ENCODE results near the gene AHNAK. TPM values are rescaled to one million over a fixed set of nuclear protein-coding genes. Genes with fewer than 3 reads are reported as not detected.

Gene AHNAK
- total RNA-seq, 2 experiments from 2014 or later, result 180 to 390 TPM

DNA sequence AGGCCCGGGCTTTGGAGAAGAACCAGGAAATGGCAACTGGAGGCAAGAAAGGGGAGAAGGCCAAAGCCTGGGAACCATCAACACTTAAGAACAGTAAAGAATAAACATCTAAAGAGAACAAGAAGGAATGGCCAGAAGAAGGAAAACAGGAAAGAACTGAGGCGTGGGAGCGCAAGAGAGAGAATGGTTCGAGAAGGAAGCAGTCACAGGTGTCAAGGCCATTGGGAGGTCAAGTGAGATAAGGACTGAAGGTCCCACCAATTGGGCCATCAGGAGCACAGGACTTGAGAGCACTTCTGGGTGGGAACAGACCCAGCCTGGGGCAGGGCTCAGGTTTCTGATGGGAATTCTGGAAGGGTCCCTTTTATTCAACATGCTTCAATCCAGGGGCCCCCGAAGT is 128.5 kb downstream of the AHNAK start:
- DNase-seq, result no peak
- Mint-ChIP-seq H3K9me3 (ENCODE audit: low read depth) (no peaks in the 10 kb centered on the region), H3K4me3 (no peak overlapping the region), H3K36me3 (no peaks in the 10 kb centered on the region), H3K27me3 (no peaks in the 10 kb centered on the region), H3K27ac (no peak overlapping the region), H3K4me1 (no peaks in the 10 kb centered on the region)
- no peak for ATAC-seq
- CTCF ChIA-PET, result interaction anchor here (0.9 to 4.2 kb wide), 2 partner anchors 24 to 125 kb away, joined by 3 to 18 read pairs; no protein-coding TSS in a partner anchor

DNA sequence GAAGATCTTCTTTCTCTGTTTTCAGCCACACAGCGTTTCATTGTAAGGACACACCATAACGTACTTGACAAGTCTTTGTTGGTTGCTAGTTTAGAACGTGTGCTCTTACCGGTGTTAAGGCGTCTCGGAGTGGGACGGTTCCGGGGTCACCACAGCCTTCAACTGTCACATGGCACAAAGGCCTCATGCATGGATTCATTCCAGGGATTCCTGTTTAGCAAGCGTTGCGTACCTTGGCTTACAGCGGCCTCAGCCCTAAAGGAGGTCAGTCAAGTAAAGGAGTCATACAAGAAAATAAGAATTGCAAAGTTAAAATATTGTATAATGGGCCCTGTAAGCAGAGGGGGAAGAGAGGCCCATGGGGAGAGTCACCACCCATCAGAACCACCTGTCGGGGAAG is 130.0 kb downstream of the AHNAK start:
- DNase-seq (no peak), ATAC-seq (no peak)
- CTCF ChIA-PET, result interaction anchor here (4.2 kb wide), 1 partner anchor 22 kb away, joined by 18 read pairs; no protein-coding TSS in a partner anchor
- Mint-ChIP-seq H3K36me3 (no peaks in the 10 kb centered on the region), H3K9me3 (ENCODE audit: low read depth) (no peaks in the 10 kb centered on the region), H3K27me3 (no peaks in the 10 kb centered on the region), H3K27ac (no peak overlapping the region), H3K4me3 (no peak overlapping the region), H3K4me1 (no peaks in the 10 kb centered on the region)

DNA sequence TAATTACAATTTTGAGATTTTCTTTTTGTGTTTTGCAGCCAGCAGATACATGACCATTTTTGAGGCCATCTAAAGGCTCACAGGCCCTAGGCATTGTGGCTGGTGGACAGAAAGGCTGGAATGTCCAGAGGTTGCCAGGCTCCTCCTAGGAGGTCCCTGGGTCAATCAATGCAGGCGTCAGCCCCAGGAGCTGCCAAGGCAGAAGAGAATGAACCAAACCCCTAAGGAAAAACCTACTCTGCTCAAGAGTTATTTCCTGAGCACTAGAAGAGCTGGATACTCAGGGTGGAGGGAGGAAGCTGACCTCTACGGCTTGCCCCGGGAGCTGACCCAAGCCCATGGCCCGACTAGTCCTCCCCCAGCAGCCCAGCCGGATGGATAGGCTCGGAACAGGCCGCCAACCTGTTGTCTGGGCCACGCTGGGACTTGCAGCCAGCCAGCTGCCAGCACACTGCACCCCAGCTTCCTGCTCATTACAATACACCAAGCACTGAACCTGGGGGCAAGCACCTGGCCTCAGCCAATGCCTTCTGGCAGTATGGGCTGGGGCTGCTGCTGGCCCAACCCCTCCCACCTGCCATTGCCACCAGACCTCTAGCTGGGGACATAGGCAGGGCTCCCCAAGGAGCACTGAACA is 133.4 kb downstream of the AHNAK start:
- DNase-seq, result no peak
- no peaks in the 10 kb centered on the region for H3K9me3 Mint-ChIP-seq (ENCODE audit: low read depth)
- no peak for ATAC-seq
- H3K36me3 Mint-ChIP-seq, result no peaks in the 10 kb centered on the region
- H3K27ac Mint-ChIP-seq, result no peak overlapping the region
- no peaks in the 10 kb centered on the region for H3K4me1 Mint-ChIP-seq
- H3K27me3 Mint-ChIP-seq, result no peaks in the 10 kb centered on the region
- CTCF ChIA-PET, result interaction anchor here (0.9 to 4.7 kb wide), 3 partner anchors 11 to 18 kb away, joined by 4 to 25 read pairs (median 4); no protein-coding TSS in a partner anchor
- no peak overlapping the region for H3K4me3 Mint-ChIP-seq

DNA sequence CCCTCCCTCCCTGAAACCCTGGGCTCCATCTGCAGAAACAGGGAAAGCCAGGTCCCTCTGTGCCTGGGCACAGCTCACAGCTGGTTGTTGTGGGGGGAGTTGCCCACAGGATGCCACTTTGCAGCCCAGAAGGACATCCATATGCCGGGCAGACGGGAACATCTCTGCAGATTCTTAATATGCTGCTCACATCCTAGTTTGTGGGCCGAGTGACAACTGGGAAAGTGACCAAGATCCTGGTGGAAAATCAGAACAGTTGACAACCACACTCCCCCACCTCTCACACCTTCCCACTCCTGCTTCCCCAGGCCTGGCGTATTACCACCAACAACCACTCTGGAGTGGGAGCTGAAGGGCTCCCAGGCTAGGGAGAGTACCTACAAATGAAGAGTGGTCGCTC is 135.1 kb downstream of the AHNAK start:
- CTCF ChIA-PET, result interaction anchor here (1.5 to 4.7 kb wide), 3 partner anchors 9 to 13 kb away, joined by 4 to 25 read pairs (median 13); no protein-coding TSS in a partner anchor
- Mint-ChIP-seq H3K27ac (no peak overlapping the region), H3K27me3 (no peaks in the 10 kb centered on the region), H3K4me3 (no peak overlapping the region), H3K9me3 (ENCODE audit: low read depth) (no peaks in the 10 kb centered on the region), H3K4me1 (no peaks in the 10 kb centered on the region), H3K36me3 (no peaks in the 10 kb centered on the region)
- ATAC-seq (no peak), DNase-seq (no peak)

DNA sequence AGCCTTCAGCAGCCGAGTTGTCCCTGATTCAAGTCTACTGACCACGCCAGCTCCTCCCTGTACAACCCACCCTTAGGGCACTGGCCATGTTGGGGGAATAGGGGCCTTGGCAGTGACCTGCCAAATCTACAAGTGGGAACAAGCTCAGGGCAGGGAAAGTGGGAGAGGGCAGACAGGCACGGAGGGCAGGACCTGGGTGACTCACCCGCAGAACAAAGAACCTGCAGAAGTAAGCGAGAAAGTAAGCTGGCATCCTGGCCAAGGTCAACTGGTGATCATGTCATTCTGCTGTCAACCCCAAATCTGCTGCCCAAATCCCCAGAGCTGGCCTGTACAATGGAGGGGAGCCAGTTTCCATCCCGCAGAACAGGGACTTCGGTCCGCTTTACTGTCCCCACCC is 135.6 kb downstream of the AHNAK start:
- CTCF ChIA-PET, result interaction anchor here (1.2 to 2.4 kb wide), 3 partner anchors 9 to 150 kb away, joined by 3 to 13 read pairs (median 4); no protein-coding TSS in a partner anchor
- no peaks in the 10 kb centered on the region for H3K36me3 Mint-ChIP-seq
- no peaks in the 10 kb centered on the region for H3K4me1 Mint-ChIP-seq
- H3K27me3 Mint-ChIP-seq, result no peaks in the 10 kb centered on the region
- no peak for ATAC-seq
- no peak overlapping the region for H3K27ac Mint-ChIP-seq
- no peak for DNase-seq
- no peak overlapping the region for H3K4me3 Mint-ChIP-seq
- no peaks in the 10 kb centered on the region for H3K9me3 Mint-ChIP-seq (ENCODE audit: low read depth)

DNA sequence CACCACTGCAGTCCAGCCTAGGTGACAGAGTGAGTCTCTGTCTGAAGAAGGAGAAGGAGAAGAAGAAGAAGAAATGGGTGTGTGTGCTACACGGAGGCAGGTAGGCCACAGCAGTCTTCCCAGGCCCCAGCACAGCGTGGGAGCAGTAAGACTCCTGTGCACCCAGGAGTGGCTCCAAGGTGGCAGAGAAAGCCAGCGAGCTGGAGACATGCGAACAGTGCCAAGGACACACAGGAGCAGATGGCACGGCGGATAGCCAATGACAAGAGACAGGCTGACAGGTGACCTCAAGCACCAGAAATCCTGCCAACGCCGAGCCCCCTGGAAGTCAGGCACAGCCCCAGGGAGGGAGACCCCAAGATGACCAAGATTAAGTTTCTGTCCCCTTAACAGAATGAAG is 136.8 kb downstream of the AHNAK start:
- no peaks in the 10 kb centered on the region for H3K36me3 Mint-ChIP-seq
- DNase-seq (no peak), ATAC-seq (no peak)
- H3K4me3 Mint-ChIP-seq, result no peak overlapping the region
- no peaks in the 10 kb centered on the region for H3K27me3 Mint-ChIP-seq
- H3K4me1 Mint-ChIP-seq, result no peaks in the 10 kb centered on the region
- H3K27ac Mint-ChIP-seq, result no peak overlapping the region
- CTCF ChIA-PET, result interaction anchor here (1.2 to 2.4 kb wide), 2 partner anchors 15 to 151 kb away, joined by 3 to 13 read pairs; no protein-coding TSS in a partner anchor
- no peaks in the 10 kb centered on the region for H3K9me3 Mint-ChIP-seq (ENCODE audit: low read depth)

DNA sequence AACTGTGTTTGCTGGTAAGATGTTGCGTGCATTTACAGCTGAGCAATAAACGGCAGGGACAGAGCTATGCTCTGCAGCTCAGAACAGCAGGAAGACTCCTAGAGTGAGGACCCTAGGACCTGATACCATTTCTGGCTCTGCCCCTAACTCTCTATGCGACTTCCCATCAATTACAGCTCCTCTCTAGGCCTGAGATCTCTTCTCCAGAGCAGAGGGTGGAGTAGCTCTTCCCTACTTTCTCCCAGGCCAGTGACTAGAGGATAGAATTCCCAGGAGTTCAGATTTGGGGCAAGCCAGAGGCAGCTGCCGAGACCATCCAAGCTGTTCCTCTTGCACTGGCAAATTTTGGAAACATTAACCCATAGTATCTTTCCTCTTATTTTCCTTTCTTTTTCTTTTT is 140.6 kb downstream of the AHNAK start:
- CTCF ChIA-PET, result interaction anchor here (1.1 to 2.6 kb wide), 3 partner anchors 11 to 188 kb away, joined by 3 to 14 read pairs (median 11); no protein-coding TSS in a partner anchor
- peaks cover 18% of the 10 kb centered on the region for H3K4me1 Mint-ChIP-seq

DNA sequence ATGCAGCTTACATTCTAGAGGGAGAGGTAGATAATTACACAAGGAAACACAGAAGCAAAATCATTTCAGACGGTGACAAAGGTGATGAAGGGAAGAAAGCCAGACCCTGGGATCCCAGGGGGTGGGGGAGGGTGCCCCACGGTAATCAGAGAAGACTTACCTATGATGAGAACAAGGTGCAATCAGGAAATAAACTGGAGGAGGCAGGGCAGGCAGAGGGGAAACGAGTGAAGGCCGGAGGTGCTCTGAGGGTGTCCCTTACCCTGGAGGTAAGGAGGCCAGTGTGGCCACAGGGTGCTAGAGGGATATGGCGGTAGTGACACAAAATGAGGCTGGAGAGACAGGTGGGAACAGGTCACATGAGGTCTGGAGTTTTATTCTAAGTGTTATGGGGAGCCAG is 141.7 kb downstream of the AHNAK start:
- Mint-ChIP-seq H3K4me1 (peaks cover 18% of the 10 kb centered on the region), H3K27ac (no peak overlapping the region), H3K4me3 (no peak overlapping the region), H3K9me3 (ENCODE audit: low read depth) (no peaks in the 10 kb centered on the region), H3K27me3 (no peaks in the 10 kb centered on the region), H3K36me3 (no peaks in the 10 kb centered on the region)
- no peak for ATAC-seq
- CTCF ChIA-PET, result interaction anchor here (1.5 kb wide), 1 partner anchor 19 kb away, joined by 3 read pairs; no protein-coding TSS in a partner anchor
- no peak for DNase-seq

More for the DNA sequence above, 140.6 kb downstream of the AHNAK start:
- Mint-ChIP-seq H3K27ac (no peak overlapping the region), H3K4me3 (no peak overlapping the region), H3K9me3 (ENCODE audit: low read depth) (no peaks in the 10 kb centered on the region), H3K36me3 (no peaks in the 10 kb centered on the region), H3K27me3 (no peaks in the 10 kb centered on the region)
- no peak for ATAC-seq
- no peak for DNase-seq

DNA sequence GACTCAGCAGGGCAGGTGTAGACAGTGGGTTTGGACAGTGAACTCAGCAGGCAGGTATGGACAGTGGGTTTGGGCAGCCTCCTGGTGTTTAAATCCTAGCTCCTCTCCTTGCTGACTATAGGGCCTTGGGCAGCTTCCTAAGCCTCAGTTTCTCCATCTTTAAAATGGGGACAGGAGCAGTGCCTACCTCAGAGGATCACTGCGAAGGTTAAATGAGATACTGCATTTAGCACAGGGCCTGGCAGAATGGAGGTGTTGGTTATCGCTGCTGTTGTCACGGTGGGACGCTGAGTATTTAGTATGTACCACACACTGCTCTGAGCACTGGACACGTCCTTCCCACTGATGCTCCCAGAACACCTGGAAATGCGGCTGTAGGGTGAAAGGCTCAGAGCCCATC is 142.2 kb downstream of the AHNAK start:
- CTCF ChIA-PET, result interaction anchor here (0.8 to 1.5 kb wide), 3 partner anchors 10 to 18 kb away, joined by 3 to 9 read pairs (median 3); partner anchors contain the start of gene SCGB1A1
- ATAC-seq (no peak), DNase-seq (no peak)
- Mint-ChIP-seq H3K9me3 (ENCODE audit: low read depth) (no peaks in the 10 kb centered on the region), H3K27me3 (no peaks in the 10 kb centered on the region), H3K27ac (no peak overlapping the region), H3K4me1 (peaks cover 20% of the 10 kb centered on the region), H3K4me3 (no peak overlapping the region), H3K36me3 (no peaks in the 10 kb centered on the region)

DNA sequence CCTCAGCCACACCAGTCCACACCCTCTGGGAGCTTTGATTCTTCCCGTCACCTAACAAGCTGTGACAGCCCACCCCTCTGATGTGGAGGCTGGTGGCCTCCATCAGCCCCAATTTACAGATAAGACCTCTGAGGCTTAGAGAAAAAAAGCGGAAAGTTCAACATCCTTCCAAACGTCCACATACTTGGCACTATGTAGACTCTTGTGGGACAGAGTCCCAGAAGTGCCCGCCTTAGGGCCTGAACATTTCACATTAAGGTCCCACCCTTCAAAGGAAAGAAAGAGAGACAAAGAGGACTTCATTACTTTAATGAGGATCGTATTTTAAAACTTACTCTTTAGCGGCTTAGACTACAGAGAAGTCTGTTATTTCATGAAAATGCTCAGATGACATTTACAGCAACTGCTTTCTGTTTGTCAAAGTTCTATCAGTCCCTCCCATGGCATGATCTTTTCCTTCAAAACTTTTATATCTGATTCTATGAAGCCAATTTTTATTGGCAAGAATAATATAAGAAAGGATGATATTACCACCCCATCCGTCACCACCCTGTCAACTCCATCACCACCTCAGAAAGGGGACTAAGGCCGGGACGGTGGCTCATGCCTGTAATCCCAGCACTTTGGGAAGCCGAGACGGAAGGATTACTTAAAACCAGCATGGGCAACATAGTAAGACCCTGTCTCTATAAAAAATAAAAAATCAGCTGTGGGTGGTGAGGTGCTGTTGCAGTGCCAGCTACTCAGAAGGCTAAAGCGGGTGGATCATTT is 143.5 kb downstream of the AHNAK start:
- Mint-ChIP-seq H3K4me1 (peaks cover 22% of the 10 kb centered on the region), H3K4me3 (no peak overlapping the region), H3K9me3 (ENCODE audit: low read depth) (no peaks in the 10 kb centered on the region), H3K36me3 (no peaks in the 10 kb centered on the region), H3K27ac (peak overlapping the region; percentile 83), H3K27me3 (no peaks in the 10 kb centered on the region)
- ATAC-seq (no peak), DNase-seq (no peak)
- CTCF ChIA-PET, result interaction anchor here (1.1 to 5.3 kb wide), 10 partner anchors 8 to 142 kb away, joined by 3 to 42 read pairs (median 4); no protein-coding TSS in a partner anchor

DNA sequence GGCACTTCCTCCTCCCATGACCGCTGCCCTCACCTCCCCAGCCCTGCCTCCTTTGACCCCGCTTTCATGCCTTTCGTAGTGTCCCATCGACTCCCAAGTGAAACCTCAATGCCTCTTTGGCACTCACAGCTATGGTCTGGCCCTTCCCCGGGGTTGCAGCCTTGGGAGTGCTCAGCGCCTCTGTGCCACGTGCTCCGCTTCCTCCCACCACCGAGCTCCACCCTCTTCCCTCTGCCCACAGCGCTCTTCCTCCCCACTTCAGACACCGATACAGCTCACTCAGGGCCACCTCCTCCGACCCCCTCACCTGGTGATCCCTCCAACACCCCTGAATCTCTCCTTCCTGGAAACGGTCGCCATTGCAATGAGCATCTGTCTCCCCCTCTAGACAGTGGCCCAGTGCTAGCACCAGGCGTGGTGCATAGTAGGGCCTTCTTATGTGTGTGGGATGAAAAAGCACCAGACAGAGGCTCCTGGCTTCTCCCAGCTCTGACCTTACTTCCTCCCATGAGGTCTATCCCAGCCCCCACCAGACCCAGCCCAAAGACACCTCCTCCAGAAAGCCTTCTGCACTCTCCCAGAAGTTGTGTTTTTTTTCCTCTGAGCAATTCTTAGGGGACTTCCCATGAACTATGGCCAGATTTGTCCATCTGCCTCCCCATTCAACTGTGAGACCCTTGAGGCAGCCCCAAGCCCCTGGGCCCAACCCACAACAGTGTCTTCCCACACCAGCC is 144.2 kb downstream of the AHNAK start:
- CTCF ChIA-PET, result interaction anchor here (0.7 to 5.3 kb wide), 13 partner anchors 9 to 231 kb away, joined by 3 to 42 read pairs (median 4); partner anchors contain the start of genes EEF1G and TUT1
- H3K27me3 Mint-ChIP-seq, result no peaks in the 10 kb centered on the region
- ATAC-seq, result peak; percentile 96
- peak overlapping the region; percentile 55 for H3K4me3 Mint-ChIP-seq
- peaks cover 22% of the 10 kb centered on the region for H3K4me1 Mint-ChIP-seq
- H3K27ac Mint-ChIP-seq, result peak overlapping the region; percentile 83
- no peaks in the 10 kb centered on the region for H3K36me3 Mint-ChIP-seq
- H3K9me3 Mint-ChIP-seq (ENCODE audit: low read depth), result no peaks in the 10 kb centered on the region
- DNase-seq, result peak; percentile 76

DNA sequence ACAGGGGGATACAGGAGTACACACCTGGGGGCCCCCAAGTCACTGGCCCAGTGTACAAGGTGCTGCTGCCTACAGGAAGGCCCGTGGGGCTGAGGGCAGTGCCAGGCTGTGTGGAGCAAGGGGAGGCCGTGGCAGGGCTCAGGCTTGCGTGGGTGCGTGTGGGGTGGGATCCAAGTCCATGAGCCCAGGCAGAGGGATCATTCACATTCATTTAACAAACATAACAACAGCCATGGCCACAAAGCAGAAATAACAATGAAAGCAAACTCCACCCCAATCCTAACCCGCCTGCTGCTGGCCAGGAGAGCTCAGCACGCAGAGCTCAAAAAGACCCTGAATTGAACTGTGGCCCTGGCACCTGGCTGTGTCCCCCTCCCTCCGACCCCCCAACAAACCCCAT is 144.8 kb downstream of the AHNAK start:
- H3K9me3 Mint-ChIP-seq (ENCODE audit: low read depth), result no peaks in the 10 kb centered on the region
- DNase-seq (no peak), ATAC-seq (no peak)
- H3K36me3 Mint-ChIP-seq, result no peaks in the 10 kb centered on the region
- peak overlapping the region; percentile 55 for H3K4me3 Mint-ChIP-seq
- CTCF ChIA-PET, result interaction anchor here (1.1 to 5.3 kb wide), 12 partner anchors 9 to 190 kb away, joined by 4 to 42 read pairs (median 4); partner anchors contain the start of genes EEF1G and TUT1
- H3K27ac Mint-ChIP-seq, result peak overlapping the region; percentile 83
- no peaks in the 10 kb centered on the region for H3K27me3 Mint-ChIP-seq
- H3K4me1 Mint-ChIP-seq, result peaks cover 22% of the 10 kb centered on the region

DNA sequence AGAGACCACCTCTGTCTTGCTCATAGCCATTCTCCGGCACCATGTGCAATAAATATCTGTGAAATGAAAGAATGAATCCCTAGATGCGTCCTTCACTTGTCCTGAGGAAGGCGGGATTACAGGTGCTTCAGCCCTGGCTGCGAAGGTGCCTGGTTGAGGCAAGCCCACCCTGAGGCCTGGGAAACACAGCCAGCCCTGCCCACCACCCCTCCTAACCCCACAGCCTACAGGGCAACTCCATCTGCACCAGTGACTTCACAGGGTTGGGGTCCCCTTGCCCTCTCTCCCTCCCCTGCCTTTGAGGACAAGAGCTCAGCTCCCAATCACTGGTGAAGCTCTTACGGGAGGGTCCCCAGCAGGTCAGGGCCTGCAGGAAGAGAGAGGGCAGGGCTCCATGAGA is 145.2 kb downstream of the AHNAK start:
- peak overlapping the region; percentile 83 for H3K27ac Mint-ChIP-seq
- H3K36me3 Mint-ChIP-seq, result no peaks in the 10 kb centered on the region
- no peaks in the 10 kb centered on the region for H3K27me3 Mint-ChIP-seq
- no peak for ATAC-seq
- CTCF ChIA-PET, result interaction anchor here (1.1 to 5.3 kb wide), 12 partner anchors 9 to 190 kb away, joined by 3 to 42 read pairs (median 4); partner anchors contain the start of genes EEF1G and TUT1
- peaks cover 22% of the 10 kb centered on the region for H3K4me1 Mint-ChIP-seq
- DNase-seq, result no peak
- no peaks in the 10 kb centered on the region for H3K9me3 Mint-ChIP-seq (ENCODE audit: low read depth)
- H3K4me3 Mint-ChIP-seq, result peak overlapping the region; percentile 55

Data from activated CD8-positive, alpha-beta memory T cell treated with anti-CD3 and anti-CD28 coated beads, Interleukin-2, amount 10 ng/mL, durations not matched to agents 7 days and 5 days (primary cell).